GM12878 (cell line): Measurements from ENCODE around the gene CLPX. TPM values are rescaled to one million over a fixed set of nuclear protein-coding genes. Genes with fewer than 3 reads are reported as not detected.

Source experiments
- ATAC-seq: fragments of 200-7000 bp; cut with Tn5 transposase; 3 replicates; pipeline ENCODE4 v1.9.1; 2020; ENCODE audit warnings: mild to moderate bottlenecking, moderate library complexity
- BruUV-seq: library from RNA; stranded (reverse); fragments of 400-500 nt; replicated peaks from 2 replicates; lab custom pipeline; 2021; lab: Mats Ljungman, UMichigan
- CTCF ChIA-PET: fragments of 300-600 bp; sonication (Branson Sonifier 250); formaldehyde crosslinking; extraction: SDS; loops from one replicate; lab custom pipeline; 2021; ENCODE audit warnings: inconsistent platforms; lab: Yijun Ruan, JAX
- POLR2A ChIA-PET: fragments of 350-600 bp; formaldehyde crosslinking; extraction: SDS; loops from one replicate; lab custom pipeline; 2021; ENCODE audit warnings: inconsistent platforms; lab: Charles Lee
- RAD21 ChIA-PET: fragments of 300-600 bp; sonication (Branson Sonifier 250); formaldehyde crosslinking; loops from one replicate; lab custom pipeline; 2023; ENCODE audit warnings: antibody characterized with exemption; ENCODE audit not compliant: unreplicated experiment; lab: Charles Lee
- SMC1A ChIA-PET: fragments of 300-600 bp; sonication (Branson Sonifier 250); formaldehyde crosslinking; loops from one replicate; lab custom pipeline; 2023; ENCODE audit not compliant: unreplicated experiment, uncharacterized antibody; lab: Charles Lee
- DNase-seq: peaks from one replicate; pipeline ENCODE4 v3.0.0-alpha.2; 2011; ENCODE audit warnings: low read depth, low spot score
- FAIRE-seq: peaks from 3 replicates; lab custom pipeline; 2011; peaks lifted over from hg19 to GRCh38; lab: Jason Lieb, UNC
- H2AFZ ChIP-seq: 2 replicates; pipeline ENCODE4 v1.6.0; 2011; ENCODE audit warnings: low read depth, low read length, control low read depth; ENCODE audit not compliant: control insufficient read depth
- H3K27ac ChIP-seq: 2 replicates; pipeline ENCODE4 v1.5.1; 2011; ENCODE audit warnings: control low read depth; ENCODE audit not compliant: control insufficient read depth, insufficient read depth
- H3K27me3 ChIP-seq, 2 experiments: replicated peaks in 1 of 2; 2 replicates each; pipeline versions ENCODE4 v1.6.0 to v1.6.1; 2011; ENCODE audit warnings: low read length in 1 of 2; ENCODE audit not compliant: control insufficient read depth in 2 of 2, insufficient read depth in 2 of 2
- H3K36me3 ChIP-seq, 2 experiments: 2 replicates each; pipeline ENCODE4 v1.5.1; 2011; ENCODE audit warnings: low read length in 1 of 2; ENCODE audit not compliant: control insufficient read depth in 2 of 2, insufficient read depth in 2 of 2
- H3K4me1 ChIP-seq: 2 replicates; pipeline ENCODE4 v1.6.1; 2011; ENCODE audit warnings: mild to moderate bottlenecking, low read length, moderate library complexity, mixed read lengths; ENCODE audit not compliant: control insufficient read depth, insufficient read depth
- H3K4me2 ChIP-seq: 2 replicates; pipeline ENCODE4 v1.6.0; 2011; ENCODE audit warnings: control low read depth; ENCODE audit not compliant: control insufficient read depth, insufficient read depth
- H3K4me3 ChIP-seq: fragments of 200-600 bp; sonication (generic); 2 replicates; pipeline ENCODE4 v1.5.1; 2016
- H3K79me2 ChIP-seq: 2 replicates; pipeline ENCODE4 v1.6.0; 2011; ENCODE audit warnings: low read length; ENCODE audit not compliant: control insufficient read depth, insufficient read depth
- H3K9ac ChIP-seq: 2 replicates; pipeline ENCODE4 v1.8.0; 2011; ENCODE audit warnings: low read length, control low read depth, mixed read lengths; ENCODE audit not compliant: control insufficient read depth, insufficient read depth
- H3K9me3 ChIP-seq: replicated peaks from 3 replicates; pipeline ENCODE4 v1.5.1; 2011; ENCODE audit warnings: mild to moderate bottlenecking, low read length; ENCODE audit not compliant: control insufficient read depth, insufficient read depth
- H4K20me1 ChIP-seq: 2 replicates; pipeline ENCODE4 v1.6.0; 2011; ENCODE audit not compliant: control insufficient read depth, insufficient read depth
- BACH1 ChIP-seq: fragments of 450-650 bp; IDR thresholded peaks from 2 replicates; pipeline ENCODE4 v1.6.1; 2017; ENCODE audit warnings: mild to moderate bottlenecking, borderline replicate concordance
- EED ChIP-seq: sonication (generic); IDR thresholded peaks from 2 replicates; pipeline ENCODE4 v1.6.1; 2016; ENCODE audit warnings: antibody characterized with exemption, low read depth
- MYB ChIP-seq: fragments of 150-350 bp; IDR thresholded peaks from 2 replicates; pipeline ENCODE4 v1.6.1; 2014; ENCODE audit warnings: mild to moderate bottlenecking, low read depth, low read length, borderline replicate concordance
- NR2C2 ChIP-seq: IDR thresholded peaks from 2 replicates; pipeline ENCODE4 v1.6.1; 2011; ENCODE audit warnings: borderline replicate concordance, low read depth; ENCODE audit not compliant: control insufficient read depth, insufficient read length
- SMARCA5 ChIP-seq: fragments of 450-650 bp; IDR thresholded peaks from 2 replicates; pipeline ENCODE4 v1.6.1; 2017; ENCODE audit warnings: mild to moderate bottlenecking
- ZBED1 ChIP-seq: IDR thresholded peaks from 2 replicates; pipeline ENCODE4 v1.6.1; 2016; ENCODE audit warnings: borderline replicate concordance
- WGBS: methylation state at CpG from one replicate; pipeline ENCODE4 v1.1.6; 2016; ENCODE audit warnings: low lambda C conversion rate; ENCODE audit not compliant: insufficient replicate concordance, insufficient coverage; ENCODE audit errors: missing lambda C conversion rate; 5-methylcytosine and 5-hydroxymethylcytosine counted together
- in situ Hi-C: fragments of 300-500 bp; cut with MboI; formaldehyde crosslinking; loops from 9 replicates; pipeline ENCODE4 v1.14.3; 2018; ENCODE audit warnings: mixed read lengths
- intact Hi-C: fragments of 100-400 bp; cut with micrococcal nuclease; formaldehyde crosslinking; loops from one replicate; pipeline ENCODE4 v1.14.2; 2022; ENCODE audit not compliant: unreplicated experiment
- polyA plus RNA-seq, 11 experiments: library from polyadenylated mRNA; depleted of rRNA in 4 of 11; unstranded in 6 of 11; stranded (reverse) in 5 of 11; fragments of >200 nt; fragmentation: Nextera tagmentation in 4 of 11; fragmentation: Illumina TruSeq in 1 of 11; extraction: Ambion mirVana in 4 of 11; extraction: Trizol in 1 of 11; gene quantifications; 1 replicate in 1 of 11; 2 replicates in 10 of 11; pipeline versions ENCODE4 v1.2.1 to v1.2.3, GENCODE V29; 2011 to 2016; ENCODE audit warnings: inconsistent platforms in 2 of 11, missing spikeins in 2 of 11, low read depth in 1 of 11
- total RNA-seq, 4 experiments: library from RNA; depleted of rRNA in 3 of 4; stranded (reverse); fragments of >200 nt in 3 of 4; fragmentation: Illumina TruSeq in 1 of 4; extraction: Trizol in 1 of 4; gene quantifications; 2 replicates each; pipeline versions ENCODE4 v1.2.1 to v1.2.3, GENCODE V29; 2013 to 2021
- TF ChIP-seq, protein P1 (sequence below): IDR thresholded peaks from 2 replicates; pipeline ENCODE4 v1.6.1; 2012; ENCODE audit warnings: low read length, inconsistent platforms
- TF ChIP-seq, protein P2 (sequence below): IDR thresholded peaks from 2 replicates; pipeline ENCODE4 v1.6.1; 2012; ENCODE audit warnings: low read depth, low read length, improper control_type of control experiment
- TF ChIP-seq, protein P3 (sequence below), 3 experiments: IDR thresholded peaks in 2 of 3; conservative IDR thresholded peaks in 1 of 3; 2 replicates each; pipeline ENCODE4 v1.5.1; 2011; ENCODE audit warnings: low read depth in 3 of 3, low read length in 3 of 3, mild to moderate bottlenecking in 3 of 3, control low read depth in 2 of 3, moderate library complexity in 2 of 3, inconsistent platforms in 1 of 3, mixed read lengths in 1 of 3; ENCODE audit not compliant: control insufficient read depth in 2 of 3, insufficient read depth in 1 of 3; ENCODE audit errors: extremely low read depth in 1 of 3
- TF ChIP-seq, protein P4 (sequence below): fragments of 450-650 bp; IDR thresholded peaks from 2 replicates; pipeline ENCODE4 v1.6.1; 2016; ENCODE audit warnings: mild to moderate bottlenecking

The CLPX gene
- total and polyA plus RNA-seq, 10 of the 15 experiments (the other 5 are each of a cell fraction or from before 2014, with no cell fraction given) = 10.1 to 57.4 (median 31.3) TPM

DNA sequence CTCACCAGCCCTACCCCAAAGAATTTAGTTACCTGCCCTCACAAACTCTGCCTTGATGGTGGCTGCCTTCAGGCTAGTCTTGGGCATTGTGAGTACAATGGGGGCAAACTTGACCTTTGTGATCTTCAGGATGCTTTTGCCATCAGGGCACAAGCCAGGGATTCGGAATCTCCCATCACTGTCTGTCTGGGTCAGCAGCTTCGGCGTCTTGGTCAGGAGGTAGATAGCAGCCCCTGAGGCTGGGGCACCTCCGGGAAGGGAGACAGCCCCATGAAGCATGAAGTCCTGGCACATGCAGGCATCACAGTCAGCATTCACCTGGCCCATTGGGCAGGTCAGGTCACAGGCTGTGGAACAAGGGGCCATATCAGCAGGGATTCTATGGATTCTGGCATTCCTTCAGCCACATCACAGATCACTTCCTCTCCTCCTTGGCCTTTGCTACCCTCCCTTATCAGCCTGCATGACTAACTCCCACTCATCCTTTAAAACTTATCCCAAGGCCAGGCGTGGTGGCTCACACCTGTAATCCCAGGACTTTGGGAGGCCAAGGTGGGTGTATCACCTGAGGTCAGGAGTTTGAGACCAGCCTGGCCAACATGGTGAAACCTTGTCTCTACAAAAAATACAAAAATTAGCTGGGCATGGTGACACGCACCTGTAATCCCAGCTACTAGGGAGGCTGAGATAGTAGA is 19.2 kb upstream of the CLPX start:
- no peak overlapping the region for H3K4me2 ChIP-seq
- H3K4me1 ChIP-seq = no peaks in the 10 kb centered on the region
- RAD21 ChIA-PET = no interaction called here
- no peak overlapping the region for H3K27ac ChIP-seq
- POLR2A ChIA-PET = interaction anchor here (0.6 kb wide), 1 partner anchor 95 kb away, joined by 3 read pairs; no protein-coding TSS in a partner anchor
- no peaks in the 10 kb centered on the region; a peak in 1 of 4 replicates for H3K27me3 ChIP-seq
- BruUV-seq = no TSS peak
- no peaks in the 10 kb centered on the region for H3K79me2 ChIP-seq
- FAIRE-seq (no peak), DNase-seq (no peak), ATAC-seq (no peak)
- no peaks in the 10 kb centered on the region for H3K36me3 ChIP-seq
- CTCF ChIA-PET = no interaction called here
- TF ChIP-seq ZBED1 (no peak), BACH1 (no peak), NR2C2 (no peak)
- TF ChIP-seq, protein P1, sequence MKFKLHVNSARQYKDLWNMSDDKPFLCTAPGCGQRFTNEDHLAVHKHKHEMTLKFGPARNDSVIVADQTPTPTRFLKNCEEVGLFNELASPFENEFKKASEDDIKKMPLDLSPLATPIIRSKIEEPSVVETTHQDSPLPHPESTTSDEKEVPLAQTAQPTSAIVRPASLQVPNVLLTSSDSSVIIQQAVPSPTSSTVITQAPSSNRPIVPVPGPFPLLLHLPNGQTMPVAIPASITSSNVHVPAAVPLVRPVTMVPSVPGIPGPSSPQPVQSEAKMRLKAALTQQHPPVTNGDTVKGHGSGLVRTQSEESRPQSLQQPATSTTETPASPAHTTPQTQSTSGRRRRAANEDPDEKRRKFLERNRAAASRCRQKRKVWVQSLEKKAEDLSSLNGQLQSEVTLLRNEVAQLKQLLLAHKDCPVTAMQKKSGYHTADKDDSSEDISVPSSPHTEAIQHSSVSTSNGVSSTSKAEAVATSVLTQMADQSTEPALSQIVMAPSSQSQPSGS = no peak
- in situ Hi-C loops (no loop called here), intact Hi-C loops (no loop called here)
- no peak overlapping the region for H3K9ac ChIP-seq
- WGBS = 60% methylated on average over 6 of the region's 6 CpGs
- no peaks in the 10 kb centered on the region for H3K9me3 ChIP-seq
- SMC1A ChIA-PET = no interaction called here
- no peak overlapping the region for H2AFZ ChIP-seq
- no peaks in the 10 kb centered on the region for H4K20me1 ChIP-seq
- no peak overlapping the region for H3K4me3 ChIP-seq

DNA sequence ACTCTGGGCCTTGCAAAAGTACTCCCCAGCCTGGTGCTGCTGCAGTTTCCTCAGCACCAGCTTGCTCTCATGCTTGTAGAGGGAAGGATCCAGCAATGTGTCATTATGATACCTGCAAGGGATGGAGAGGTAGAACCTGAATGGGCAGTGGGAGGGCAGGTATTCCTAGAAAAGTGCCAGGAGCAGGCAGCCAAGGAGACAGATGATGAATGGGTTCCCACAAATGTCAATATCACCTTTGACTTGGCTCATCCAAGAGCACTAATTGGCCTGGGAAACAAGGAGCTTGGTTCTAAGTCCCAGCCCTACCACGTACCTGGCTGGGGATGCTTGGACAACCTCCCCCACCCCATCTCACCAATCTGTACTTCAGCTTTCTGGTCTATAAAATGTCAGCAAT is 16.8 kb upstream of the CLPX start:
- no peaks in the 10 kb centered on the region for H3K79me2 ChIP-seq
- BruUV-seq = no TSS peak
- in situ Hi-C loops (no loop called here), intact Hi-C loops (no loop called here)
- DNase-seq = no peak
- POLR2A ChIA-PET = interaction anchor here (0.7 kb wide), 1 partner anchor 291 kb away, joined by 3 read pairs; no protein-coding TSS in a partner anchor
- no peaks in the 10 kb centered on the region for H3K9me3 ChIP-seq
- no peak overlapping the region for H3K4me2 ChIP-seq
- SMC1A ChIA-PET = no interaction called here
- no peak for ATAC-seq
- H3K36me3 ChIP-seq = no peaks in the 10 kb centered on the region
- H3K4me1 ChIP-seq = no peaks in the 10 kb centered on the region
- H4K20me1 ChIP-seq = no peaks in the 10 kb centered on the region
- CTCF ChIA-PET = interaction anchor here (1.4 to 1.7 kb wide), 2 partner anchors 69 to 96 kb away, joined by 3 to 6 read pairs; no protein-coding TSS in a partner anchor
- no peak overlapping the region for H3K27ac ChIP-seq
- no peak overlapping the region for H3K4me3 ChIP-seq
- RAD21 ChIA-PET = no interaction called here
- no peak overlapping the region for H3K9ac ChIP-seq
- H3K27me3 ChIP-seq = no peaks in the 10 kb centered on the region; a peak in 1 of 4 replicates
- FAIRE-seq = no peak
- WGBS = 0% methylated on average over 1 of the region's 1 CpG
- no peak overlapping the region for H2AFZ ChIP-seq
- TF ChIP-seq, protein P2, sequence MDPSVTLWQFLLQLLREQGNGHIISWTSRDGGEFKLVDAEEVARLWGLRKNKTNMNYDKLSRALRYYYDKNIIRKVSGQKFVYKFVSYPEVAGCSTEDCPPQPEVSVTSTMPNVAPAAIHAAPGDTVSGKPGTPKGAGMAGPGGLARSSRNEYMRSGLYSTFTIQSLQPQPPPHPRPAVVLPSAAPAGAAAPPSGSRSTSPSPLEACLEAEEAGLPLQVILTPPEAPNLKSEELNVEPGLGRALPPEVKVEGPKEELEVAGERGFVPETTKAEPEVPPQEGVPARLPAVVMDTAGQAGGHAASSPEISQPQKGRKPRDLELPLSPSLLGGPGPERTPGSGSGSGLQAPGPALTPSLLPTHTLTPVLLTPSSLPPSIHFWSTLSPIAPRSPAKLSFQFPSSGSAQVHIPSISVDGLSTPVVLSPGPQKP = no peak
- TF ChIP-seq EED (no peak), BACH1 (no peak), MYB (no peak), SMARCA5 (no peak)
- TF ChIP-seq, protein P3, sequence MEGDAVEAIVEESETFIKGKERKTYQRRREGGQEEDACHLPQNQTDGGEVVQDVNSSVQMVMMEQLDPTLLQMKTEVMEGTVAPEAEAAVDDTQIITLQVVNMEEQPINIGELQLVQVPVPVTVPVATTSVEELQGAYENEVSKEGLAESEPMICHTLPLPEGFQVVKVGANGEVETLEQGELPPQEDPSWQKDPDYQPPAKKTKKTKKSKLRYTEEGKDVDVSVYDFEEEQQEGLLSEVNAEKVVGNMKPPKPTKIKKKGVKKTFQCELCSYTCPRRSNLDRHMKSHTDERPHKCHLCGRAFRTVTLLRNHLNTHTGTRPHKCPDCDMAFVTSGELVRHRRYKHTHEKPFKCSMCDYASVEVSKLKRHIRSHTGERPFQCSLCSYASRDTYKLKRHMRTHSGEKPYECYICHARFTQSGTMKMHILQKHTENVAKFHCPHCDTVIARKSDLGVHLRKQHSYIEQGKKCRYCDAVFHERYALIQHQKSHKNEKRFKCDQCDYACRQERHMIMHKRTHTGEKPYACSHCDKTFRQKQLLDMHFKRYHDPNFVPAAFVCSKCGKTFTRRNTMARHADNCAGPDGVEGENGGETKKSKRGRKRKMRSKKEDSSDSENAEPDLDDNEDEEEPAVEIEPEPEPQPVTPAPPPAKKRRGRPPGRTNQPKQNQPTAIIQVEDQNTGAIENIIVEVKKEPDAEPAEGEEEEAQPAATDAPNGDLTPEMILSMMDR (IDR thresholded peaks at IDR 0.05 in 2 of 3, conservative IDR thresholded peaks at IDR 0.05 in 1 of 3; ENCODE audit: control insufficient read depth in 2 of 3, extremely low read depth in 1 of 3, insufficient read depth in 1 of 3, low read depth in 3 of 3, low read length in 3 of 3) = no peak
- TF ChIP-seq, protein P4, sequence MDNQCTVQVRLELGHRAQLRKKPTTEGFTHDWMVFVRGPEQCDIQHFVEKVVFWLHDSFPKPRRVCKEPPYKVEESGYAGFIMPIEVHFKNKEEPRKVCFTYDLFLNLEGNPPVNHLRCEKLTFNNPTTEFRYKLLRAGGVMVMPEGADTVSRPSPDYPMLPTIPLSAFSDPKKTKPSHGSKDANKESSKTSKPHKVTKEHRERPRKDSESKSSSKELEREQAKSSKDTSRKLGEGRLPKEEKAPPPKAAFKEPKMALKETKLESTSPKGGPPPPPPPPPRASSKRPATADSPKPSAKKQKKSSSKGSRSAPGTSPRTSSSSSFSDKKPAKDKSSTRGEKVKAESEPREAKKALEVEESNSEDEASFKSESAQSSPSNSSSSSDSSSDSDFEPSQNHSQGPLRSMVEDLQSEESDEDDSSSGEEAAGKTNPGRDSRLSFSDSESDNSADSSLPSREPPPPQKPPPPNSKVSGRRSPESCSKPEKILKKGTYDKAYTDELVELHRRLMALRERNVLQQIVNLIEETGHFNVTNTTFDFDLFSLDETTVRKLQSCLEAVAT = no peak
